Vagina (tissue), 2 donors: ENCODE results near the gene WDR19.

Experiments used
- POLR2A ChIP-seq, 2 donors: fragments of 450-650 bp; IDR thresholded peaks; one replicate each; pipeline ENCODE4 v1.6.1; 2017; ENCODE audit warnings: antibody characterized with exemption in 2 of 2, mild to moderate bottlenecking in 2 of 2, moderate library complexity in 2 of 2
- POLR2AphosphoS5 ChIP-seq, 2 donors: sonication (generic); formaldehyde crosslinking; IDR thresholded peaks; one replicate each; pipeline ENCODE4 v1.9.0; 2017; ENCODE audit warnings: antibody characterized with exemption in 2 of 2, mild to moderate bottlenecking in 2 of 2, low read depth in 1 of 2; ENCODE audit not compliant: insufficient read depth in 1 of 2
- TF ChIP-seq, protein P1 (sequence below), 3 experiments: fragments of 450-650 bp in 2 of 3; fragments of 200-600 bp in 1 of 3; sonication (generic) in 1 of 3; IDR thresholded peaks; one replicate each; pipeline ENCODE4 v1.5.1; 2017 to 2019; ENCODE audit warnings: antibody characterized with exemption in 3 of 3, mild to moderate bottlenecking in 2 of 3, moderate library complexity in 2 of 3

GRCh38 chr4:39320381-39321115 is 138.2 kb downstream of the WDR19 start:
- TF ChIP-seq, protein P1, sequence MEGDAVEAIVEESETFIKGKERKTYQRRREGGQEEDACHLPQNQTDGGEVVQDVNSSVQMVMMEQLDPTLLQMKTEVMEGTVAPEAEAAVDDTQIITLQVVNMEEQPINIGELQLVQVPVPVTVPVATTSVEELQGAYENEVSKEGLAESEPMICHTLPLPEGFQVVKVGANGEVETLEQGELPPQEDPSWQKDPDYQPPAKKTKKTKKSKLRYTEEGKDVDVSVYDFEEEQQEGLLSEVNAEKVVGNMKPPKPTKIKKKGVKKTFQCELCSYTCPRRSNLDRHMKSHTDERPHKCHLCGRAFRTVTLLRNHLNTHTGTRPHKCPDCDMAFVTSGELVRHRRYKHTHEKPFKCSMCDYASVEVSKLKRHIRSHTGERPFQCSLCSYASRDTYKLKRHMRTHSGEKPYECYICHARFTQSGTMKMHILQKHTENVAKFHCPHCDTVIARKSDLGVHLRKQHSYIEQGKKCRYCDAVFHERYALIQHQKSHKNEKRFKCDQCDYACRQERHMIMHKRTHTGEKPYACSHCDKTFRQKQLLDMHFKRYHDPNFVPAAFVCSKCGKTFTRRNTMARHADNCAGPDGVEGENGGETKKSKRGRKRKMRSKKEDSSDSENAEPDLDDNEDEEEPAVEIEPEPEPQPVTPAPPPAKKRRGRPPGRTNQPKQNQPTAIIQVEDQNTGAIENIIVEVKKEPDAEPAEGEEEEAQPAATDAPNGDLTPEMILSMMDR (IDR thresholded peaks at IDR 0.05) = no peak
- TF ChIP-seq POLR2A (IDR thresholded peaks at IDR 0.05) (no peak), POLR2AphosphoS5 (IDR thresholded peaks at IDR 0.05; ENCODE audit: insufficient read depth in 1 of 2, low read depth in 1 of 2) (no peak)
